Astrocyte (in vitro differentiated cells and primary cell): ENCODE data around the gene KLHL22. TPM values are rescaled to one million over a fixed set of nuclear protein-coding genes. Genes with fewer than 3 reads are reported as not detected.

ENCODE experiments used
- DNase-seq: peaks from one replicate; pipeline ENCODE4 v3.0.0-alpha.2; 2010; ENCODE audit warnings: low read depth
- FAIRE-seq: peaks from 2 replicates; lab custom pipeline; 2011; peaks lifted over from hg19 to GRCh38; lab: Jason Lieb, UNC
- H2AFZ ChIP-seq: 2 replicates; pipeline ENCODE4 v1.6.0; 2012; ENCODE audit warnings: low read depth, low read length, inconsistent platforms
- H3K27ac ChIP-seq: 2 replicates; pipeline ENCODE4 v1.5.1; 2011; ENCODE audit warnings: low read depth, low read length, inconsistent platforms
- H3K27me3 ChIP-seq: 2 replicates; pipeline ENCODE4 v1.6.0; 2011; ENCODE audit warnings: low read length, inconsistent platforms; ENCODE audit not compliant: insufficient read depth
- H3K36me3 ChIP-seq: 2 replicates; pipeline ENCODE4 v1.5.1; 2011; ENCODE audit warnings: low read length, inconsistent platforms; ENCODE audit not compliant: insufficient read depth
- H3K4me1 ChIP-seq: 2 replicates; pipeline ENCODE4 v1.5.1; 2011; ENCODE audit warnings: low read length, inconsistent platforms; ENCODE audit not compliant: insufficient read depth
- H3K4me2 ChIP-seq: 2 replicates; pipeline ENCODE4 v1.6.0; 2012; ENCODE audit warnings: low read length, inconsistent platforms
- H3K4me3 ChIP-seq: 2 replicates; pipeline ENCODE4 v1.5.1; 2011; ENCODE audit warnings: low read depth, mild to moderate bottlenecking, low read length, inconsistent platforms; ENCODE audit not compliant: insufficient read depth
- H3K79me2 ChIP-seq: 2 replicates; pipeline ENCODE4 v1.6.0; 2012; ENCODE audit warnings: mild to moderate bottlenecking, low read length, inconsistent platforms; ENCODE audit not compliant: insufficient read depth
- H3K9ac ChIP-seq: 2 replicates; pipeline ENCODE4 v1.6.0; 2012; ENCODE audit warnings: mild to moderate bottlenecking, low read length, inconsistent platforms
- H3K9me3 ChIP-seq: 2 replicates; pipeline ENCODE4 v1.5.1; 2012; ENCODE audit warnings: low read depth, mild to moderate bottlenecking, low read length, inconsistent platforms; ENCODE audit not compliant: insufficient read depth
- H4K20me1 ChIP-seq: 2 replicates; pipeline ENCODE4 v1.6.0; 2012; ENCODE audit warnings: low read length, inconsistent platforms; ENCODE audit not compliant: insufficient read depth
- H3K27ac Mint-ChIP-seq: one replicate; pipeline ENCODE4 v1.8.0; 2021; ENCODE audit warnings: mild to moderate bottlenecking, mixed read lengths; ENCODE audit not compliant: unreplicated experiment
- H3K27me3 Mint-ChIP-seq: one replicate; pipeline ENCODE4 v1.8.0; 2021; ENCODE audit warnings: low read depth, mixed read lengths; ENCODE audit not compliant: unreplicated experiment
- H3K36me3 Mint-ChIP-seq: one replicate; pipeline ENCODE4 v1.8.0; 2021; ENCODE audit warnings: low read depth, mixed read lengths; ENCODE audit not compliant: unreplicated experiment
- H3K4me1 Mint-ChIP-seq: one replicate; pipeline ENCODE4 v1.8.0; 2021; ENCODE audit warnings: low read depth, mixed read lengths; ENCODE audit not compliant: unreplicated experiment
- H3K4me3 Mint-ChIP-seq: one replicate; pipeline ENCODE4 v1.8.0; 2021; ENCODE audit warnings: mild to moderate bottlenecking, moderate library complexity, mixed read lengths; ENCODE audit not compliant: unreplicated experiment
- H3K9me3 Mint-ChIP-seq: one replicate; pipeline ENCODE4 v1.8.0; 2021; ENCODE audit warnings: mild to moderate bottlenecking, mixed read lengths; ENCODE audit not compliant: unreplicated experiment
- EZH2 ChIP-seq: IDR thresholded peaks from 2 replicates; pipeline ENCODE4 v1.6.1; 2012; ENCODE audit warnings: mild to moderate bottlenecking, low read length, inconsistent platforms; ENCODE audit not compliant: insufficient read depth
- total RNA-seq: library from RNA; stranded (reverse); gene quantifications from 2 replicates; pipeline ENCODE4 v1.2.1, GENCODE V29; 2021
- TF ChIP-seq, protein P1 (sequence below): IDR thresholded peaks from 2 replicates; pipeline ENCODE4 v1.5.1; 2011; ENCODE audit warnings: low read depth, mild to moderate bottlenecking, inconsistent platforms, low read length, moderate library complexity; ENCODE audit not compliant: insufficient read depth

Gene KLHL22
- total RNA-seq, 1 donor from 2014 or later = 14.0 TPM

DNA sequence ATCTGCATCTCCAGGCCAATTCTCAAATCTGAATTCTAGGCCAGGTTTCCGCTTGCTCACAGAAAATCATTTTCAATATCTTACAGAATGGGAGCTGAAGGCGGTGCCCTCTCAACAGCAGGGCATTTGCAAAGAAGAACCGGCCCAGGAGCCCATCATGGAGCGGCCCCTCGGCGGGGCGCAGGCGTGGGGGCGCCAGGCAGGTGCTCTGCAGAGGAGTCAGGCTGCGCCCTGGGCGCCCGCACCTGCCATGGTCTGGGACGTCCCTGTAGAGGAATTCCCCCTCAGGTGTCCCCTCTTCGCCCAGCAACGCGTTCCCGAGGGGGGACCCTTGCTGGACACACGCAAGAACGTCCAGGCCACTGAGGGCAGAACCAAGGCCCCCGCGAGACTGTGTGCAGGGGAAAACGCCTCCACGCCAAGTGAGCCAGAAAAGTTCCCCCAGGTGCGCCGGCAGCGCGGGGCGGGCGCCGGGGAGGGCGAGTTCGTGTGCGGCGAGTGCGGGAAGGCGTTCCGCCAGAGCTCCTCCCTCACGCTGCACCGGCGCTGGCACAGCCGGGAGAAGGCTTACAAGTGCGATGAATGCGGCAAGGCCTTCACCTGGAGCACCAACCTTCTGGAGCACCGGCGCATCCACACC is 90.2 kb downstream of the KLHL22 start:
- no peak overlapping the region for H3K4me2 ChIP-seq
- no peaks in the 10 kb centered on the region for H3K9me3 Mint-ChIP-seq

DNA sequence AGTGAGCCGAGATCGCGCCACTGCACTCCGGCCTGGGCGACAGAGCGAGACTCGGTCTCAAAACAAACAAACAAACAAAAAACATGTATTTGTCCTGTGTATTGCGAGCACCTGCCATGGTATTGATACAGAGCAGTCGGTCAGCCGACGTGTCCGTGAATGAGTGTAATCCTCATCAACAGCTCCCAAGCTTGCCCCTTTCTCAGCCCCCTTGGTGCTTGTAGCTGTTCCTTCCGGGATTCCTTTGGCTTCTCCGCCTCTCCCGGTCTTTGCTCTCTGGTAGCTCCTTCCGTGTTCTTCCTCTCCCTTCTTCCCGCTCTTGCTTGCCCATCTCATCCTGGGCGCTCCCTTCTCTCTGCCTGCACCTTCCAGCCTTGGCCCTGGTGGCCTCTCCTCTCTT is 90.7 kb downstream of the KLHL22 start:
- no peak for TF ChIP-seq EZH2

More for the DNA sequence above, 90.2 kb downstream of the KLHL22 start:
- Histone ChIP-seq H3K4me3 (no peak overlapping the region), H3K79me2 (peaks cover under 1% of the 10 kb centered on the region), H4K20me1 (peaks cover 14% of the 10 kb centered on the region), H3K27me3 (no peaks in the 10 kb centered on the region), H2AFZ (no peak overlapping the region), H3K27ac (no peak overlapping the region), H3K9me3 (no peaks in the 10 kb centered on the region), H3K9ac (no peak overlapping the region), H3K36me3 (peaks cover 7% of the 10 kb centered on the region), H3K4me1 (no peaks in the 10 kb centered on the region)
- H3K36me3 Mint-ChIP-seq = peaks cover 25% of the 10 kb centered on the region
- H3K27ac Mint-ChIP-seq = no peak overlapping the region
- H3K4me1 Mint-ChIP-seq = no peaks in the 10 kb centered on the region
- H3K27me3 Mint-ChIP-seq = no peaks in the 10 kb centered on the region
- no peak overlapping the region for H3K4me3 Mint-ChIP-seq
- DNase-seq = no peak
- TF ChIP-seq, protein P1, sequence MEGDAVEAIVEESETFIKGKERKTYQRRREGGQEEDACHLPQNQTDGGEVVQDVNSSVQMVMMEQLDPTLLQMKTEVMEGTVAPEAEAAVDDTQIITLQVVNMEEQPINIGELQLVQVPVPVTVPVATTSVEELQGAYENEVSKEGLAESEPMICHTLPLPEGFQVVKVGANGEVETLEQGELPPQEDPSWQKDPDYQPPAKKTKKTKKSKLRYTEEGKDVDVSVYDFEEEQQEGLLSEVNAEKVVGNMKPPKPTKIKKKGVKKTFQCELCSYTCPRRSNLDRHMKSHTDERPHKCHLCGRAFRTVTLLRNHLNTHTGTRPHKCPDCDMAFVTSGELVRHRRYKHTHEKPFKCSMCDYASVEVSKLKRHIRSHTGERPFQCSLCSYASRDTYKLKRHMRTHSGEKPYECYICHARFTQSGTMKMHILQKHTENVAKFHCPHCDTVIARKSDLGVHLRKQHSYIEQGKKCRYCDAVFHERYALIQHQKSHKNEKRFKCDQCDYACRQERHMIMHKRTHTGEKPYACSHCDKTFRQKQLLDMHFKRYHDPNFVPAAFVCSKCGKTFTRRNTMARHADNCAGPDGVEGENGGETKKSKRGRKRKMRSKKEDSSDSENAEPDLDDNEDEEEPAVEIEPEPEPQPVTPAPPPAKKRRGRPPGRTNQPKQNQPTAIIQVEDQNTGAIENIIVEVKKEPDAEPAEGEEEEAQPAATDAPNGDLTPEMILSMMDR = no peak
- TF ChIP-seq EZH2 = no peak
- FAIRE-seq = no peak

DNA sequence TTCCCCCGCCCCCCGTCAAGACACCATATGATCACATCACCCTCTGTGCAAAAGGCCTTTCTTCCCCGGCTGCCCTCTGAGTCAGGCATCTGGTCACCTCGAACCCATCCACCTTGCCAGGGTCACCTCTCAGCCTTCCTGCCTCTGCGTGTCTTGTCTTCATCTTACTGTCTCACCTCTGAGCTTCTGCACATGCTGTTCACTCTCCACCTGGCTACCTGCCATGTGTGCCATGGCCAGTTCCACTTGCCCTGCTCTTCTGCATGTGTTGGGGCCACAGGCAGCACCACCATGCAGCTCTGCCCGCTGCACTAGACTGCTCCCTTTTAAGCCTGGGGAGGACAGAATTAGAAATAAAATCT is 91.8 kb downstream of the KLHL22 start:
- no peaks in the 10 kb centered on the region for H3K27me3 Mint-ChIP-seq
- DNase-seq = no peak

More for the DNA sequence above, 90.7 kb downstream of the KLHL22 start:
- H3K9ac ChIP-seq = no peak overlapping the region
- peaks cover 18% of the 10 kb centered on the region for H4K20me1 ChIP-seq
- peaks cover 7% of the 10 kb centered on the region for H3K36me3 ChIP-seq
- peaks cover 6% of the 10 kb centered on the region for H3K79me2 ChIP-seq
- no peaks in the 10 kb centered on the region for H3K4me1 ChIP-seq
- FAIRE-seq = no peak
- no peak overlapping the region for H3K4me2 ChIP-seq
- no peak overlapping the region for H2AFZ ChIP-seq
- H3K4me3 ChIP-seq = no peak overlapping the region
- H3K27me3 ChIP-seq = no peaks in the 10 kb centered on the region
- H3K36me3 Mint-ChIP-seq = peaks cover 25% of the 10 kb centered on the region
- no peak for DNase-seq
- no peak overlapping the region for H3K27ac Mint-ChIP-seq
- no peak overlapping the region for H3K27ac ChIP-seq
- no peaks in the 10 kb centered on the region for H3K27me3 Mint-ChIP-seq
- H3K4me3 Mint-ChIP-seq = no peak overlapping the region
- no peaks in the 10 kb centered on the region for H3K4me1 Mint-ChIP-seq
- H3K9me3 Mint-ChIP-seq = no peaks in the 10 kb centered on the region
- H3K9me3 ChIP-seq = no peaks in the 10 kb centered on the region

More for the DNA sequence above, 91.8 kb downstream of the KLHL22 start:
- H3K4me1 Mint-ChIP-seq = no peaks in the 10 kb centered on the region
- Histone ChIP-seq H3K4me1 (no peaks in the 10 kb centered on the region), H3K27ac (no peak overlapping the region), H3K36me3 (peaks cover 7% of the 10 kb centered on the region), H3K79me2 (peaks cover 10% of the 10 kb centered on the region), H3K4me2 (no peak overlapping the region), H2AFZ (no peak overlapping the region), H3K27me3 (no peaks in the 10 kb centered on the region), H3K9ac (no peak overlapping the region), H3K9me3 (no peaks in the 10 kb centered on the region), H4K20me1 (peaks cover 22% of the 10 kb centered on the region), H3K4me3 (no peak overlapping the region)
- peak overlapping the region; percentile 24 for H3K27ac Mint-ChIP-seq
- H3K4me3 Mint-ChIP-seq = no peak overlapping the region
- FAIRE-seq = no peak
- peaks cover 25% of the 10 kb centered on the region for H3K36me3 Mint-ChIP-seq
- TF ChIP-seq EZH2 = no peak
- TF ChIP-seq, protein P1 = no peak
- no peaks in the 10 kb centered on the region for H3K9me3 Mint-ChIP-seq
